Common myeloid progenitor, CD34-positive (primary cell): ENCODE results near the gene TMEM108.

Experiments used
- CTCF ChIA-PET: fragments of 350-600 bp; sonication (Branson Sonifier 250); formaldehyde crosslinking; loops from one replicate; lab custom pipeline; 2021; ENCODE audit warnings: antibody characterized with exemption; lab: Charles Lee
- POLR2A ChIA-PET: fragments of 350-600 bp; sonication (Branson Sonifier 250); formaldehyde crosslinking; loops from one replicate; lab custom pipeline; 2021; ENCODE audit warnings: antibody characterized with exemption; lab: Charles Lee
- DNase-seq, 3 donors: peaks; one replicate each; pipeline versions ENCODE4 v3.0.0 to v3.0.0-alpha.2; 2013
- H3K27ac ChIP-seq, 2 experiments: 1 replicate in 1 of 2; 2 replicates in 1 of 2; pipeline ENCODE4 v1.7.0; 2013; ENCODE audit warnings: inconsistent platforms in 2 of 2, low read length in 2 of 2, mild to moderate bottlenecking in 2 of 2, low read depth in 1 of 2, moderate library complexity in 1 of 2; ENCODE audit not compliant: severe bottlenecking in 2 of 2, insufficient read depth in 1 of 2, poor library complexity in 1 of 2
- H3K27me3 ChIP-seq, 5 experiments: replicated peaks in 2 of 5; 1 replicate in 3 of 5; 2 replicates in 2 of 5; pipeline versions ENCODE4 v1.6.1 to v1.7.0; 2013; ENCODE audit warnings: low read length in 4 of 5, mild to moderate bottlenecking in 2 of 5, moderate library complexity in 2 of 5, inconsistent platforms in 1 of 5; ENCODE audit not compliant: insufficient read depth in 5 of 5, control insufficient read depth in 4 of 5
- H3K36me3 ChIP-seq, 4 experiments: 1 replicate in 2 of 4; 2 replicates in 2 of 4; pipeline versions ENCODE4 v1.6.1 to v1.7.0; 2013; ENCODE audit warnings: low read length in 3 of 4, control low read depth in 1 of 4, mild to moderate bottlenecking in 1 of 4; ENCODE audit not compliant: control insufficient read depth in 4 of 4, insufficient read depth in 4 of 4
- H3K4me1 ChIP-seq, 4 experiments: 1 replicate in 3 of 4; 2 replicates in 1 of 4; pipeline versions ENCODE4 v1.6.1 to v1.7.1; 2013; ENCODE audit warnings: low read length in 3 of 4, mild to moderate bottlenecking in 3 of 4, control low read depth in 1 of 4, inconsistent platforms in 1 of 4, moderate library complexity in 1 of 4; ENCODE audit not compliant: control insufficient read depth in 4 of 4, insufficient read depth in 4 of 4; ENCODE audit errors: control extremely low read depth in 1 of 4
- H3K4me3 ChIP-seq, 7 experiments: 1 replicate in 4 of 7; 2 replicates in 3 of 7; pipeline versions ENCODE4 v1.5.1 to v1.7.0; 2013; ENCODE audit warnings: mild to moderate bottlenecking in 7 of 7, low read length in 6 of 7, moderate library complexity in 6 of 7, inconsistent platforms in 2 of 7, low read depth in 2 of 7, control low read depth in 1 of 7; ENCODE audit not compliant: insufficient read depth in 4 of 7, control insufficient read depth in 1 of 7; ENCODE audit errors: extremely low read depth in 1 of 7
- H3K9me3 ChIP-seq, 5 experiments: 1 replicate in 4 of 5; 2 replicates in 1 of 5; pipeline versions ENCODE4 v1.6.1 to v1.7.1; 2013; ENCODE audit warnings: low read length in 4 of 5, mild to moderate bottlenecking in 2 of 5, inconsistent platforms in 1 of 5, low read depth in 1 of 5, moderate library complexity in 1 of 5; ENCODE audit not compliant: control insufficient read depth in 4 of 5, insufficient read depth in 2 of 5; ENCODE audit errors: control extremely low read depth in 1 of 5
- WGBS: methylation state at CpG from one replicate; pipeline ENCODE4 v1.1.5; 2013; ENCODE audit not compliant: insufficient coverage; 5-methylcytosine and 5-hydroxymethylcytosine counted together

Gene TMEM108

GRCh38 chr3:133206921-133207320 lies 168.7 kb downstream of the TMEM108 start:
- CTCF ChIA-PET = interaction anchor here (1.2 kb wide), 2 partner anchors 10 to 165 kb away, joined by 4 read pairs; no protein-coding TSS in a partner anchor
- H3K27me3 ChIP-seq = peaks cover 0 to 5% (median 0%) of the 10 kb centered on the region in 5 experiments
- no peak overlapping the region for H3K27ac ChIP-seq
- H3K4me3 ChIP-seq = no peak overlapping the region
- peaks cover 0 to 3% (median 0%) of the 10 kb centered on the region in 5 experiments for H3K9me3 ChIP-seq
- no peak for DNase-seq
- WGBS = 78% methylated on average over 5 of the region's 5 CpGs
- H3K4me1 ChIP-seq = peaks cover 13 to 29% (median 28%) of the 10 kb centered on the region in 4 experiments
- POLR2A ChIA-PET = no interaction called here
- no peaks in the 10 kb centered on the region for H3K36me3 ChIP-seq

GRCh38 chr3:133208184-133208583 lies 170.0 kb downstream of the TMEM108 start:
- DNase-seq = no peak
- Histone ChIP-seq H3K4me3 (no peak overlapping the region), H3K9me3 (peaks cover 0 to 3% (median 0%) of the 10 kb centered on the region in 5 experiments), H3K27ac (no peak overlapping the region), H3K27me3 (peaks cover 0 to 5% (median 0%) of the 10 kb centered on the region in 5 experiments), H3K36me3 (no peaks in the 10 kb centered on the region), H3K4me1 (peaks cover 18 to 36% (median 36%) of the 10 kb centered on the region in 4 experiments)
- CTCF ChIA-PET = interaction anchor here (0.7 to 1.2 kb wide), 2 partner anchors 14 to 174 kb away, joined by 3 to 5 read pairs; no protein-coding TSS in a partner anchor
- POLR2A ChIA-PET = no interaction called here
- 100% methylated on average over 1 of the region's 1 CpG for WGBS

GRCh38 chr3:133209871-133210550 lies 171.8 kb downstream of the TMEM108 start:
- peaks cover 0 to 5% (median 0%) of the 10 kb centered on the region in 5 experiments for H3K27me3 ChIP-seq
- DNase-seq = peak; percentile 56 to 89 (median 82)
- H3K27ac ChIP-seq = no peak overlapping the region
- no peaks in the 10 kb centered on the region for H3K9me3 ChIP-seq
- H3K36me3 ChIP-seq = no peaks in the 10 kb centered on the region
- CTCF ChIA-PET = interaction anchor here (1.2 to 1.4 kb wide), 2 partner anchors 28 to 86 kb away, joined by 3 to 5 read pairs; no protein-coding TSS in a partner anchor
- peaks cover 18 to 36% (median 36%) of the 10 kb centered on the region in 4 experiments for H3K4me1 ChIP-seq
- H3K4me3 ChIP-seq = peak overlapping the region in 1 of 7 experiments; percentile 9
- POLR2A ChIA-PET = no interaction called here
- WGBS = no CpG with 5 or more reads among the region's 1 CpG

- Histone ChIP-seq H3K4me1 (peaks cover 18 to 36% (median 36%) of the 10 kb centered on the region in 4 experiments), H3K36me3 (no peaks in the 10 kb centered on the region), H3K27me3 (peaks cover 0 to 5% (median 0%) of the 10 kb centered on the region in 5 experiments), H3K9me3 (no peaks in the 10 kb centered on the region), H3K27ac (no peak overlapping the region), H3K4me3 (no peak overlapping the region)
- POLR2A ChIA-PET = no interaction called here
- CTCF ChIA-PET = interaction anchor here (1.2 to 1.4 kb wide), 2 partner anchors 29 to 86 kb away, joined by 3 to 5 read pairs; no protein-coding TSS in a partner anchor
- DNase-seq = peak in 1 of 3 donors; percentile 14
- WGBS = no CpG with 5 or more reads among the region's 4 CpGs
Observed at GRCh38 chr3:133210656-133211055, 172.5 kb downstream of the TMEM108 start.

GRCh38 chr3:133211449-133211848 lies 173.3 kb downstream of the TMEM108 start:
- Histone ChIP-seq H3K9me3 (no peaks in the 10 kb centered on the region), H3K27ac (no peak overlapping the region), H3K36me3 (no peaks in the 10 kb centered on the region), H3K27me3 (peaks cover 0 to 5% (median 0%) of the 10 kb centered on the region in 5 experiments), H3K4me1 (peaks cover 18 to 36% (median 36%) of the 10 kb centered on the region in 4 experiments), H3K4me3 (no peak overlapping the region)
- CTCF ChIA-PET = no interaction called here
- POLR2A ChIA-PET = no interaction called here
- WGBS = 0% methylated on average over 2 of the region's 2 CpGs
- peak; percentile 70 to 92 (median 89) for DNase-seq

- Histone ChIP-seq H3K36me3 (no peaks in the 10 kb centered on the region), H3K9me3 (peaks cover 0 to 3% (median 0%) of the 10 kb centered on the region in 5 experiments), H3K4me1 (peaks cover 18 to 36% (median 36%) of the 10 kb centered on the region in 4 experiments), H3K27me3 (peaks cover 0 to 3% (median 0%) of the 10 kb centered on the region in 5 experiments), H3K4me3 (no peak overlapping the region), H3K27ac (no peak overlapping the region)
- DNase-seq = no peak
- ChIA-PET CTCF (no interaction called here), POLR2A (no interaction called here)
Observed at GRCh38 chr3:133211856-133212255, 173.7 kb downstream of the TMEM108 start.

GRCh38 chr3:133213937-133214336 lies 175.7 kb downstream of the TMEM108 start:
- 100% methylated on average over 2 of the region's 2 CpGs for WGBS
- H3K9me3 ChIP-seq = peaks cover 0 to 10% (median 0%) of the 10 kb centered on the region in 5 experiments
- POLR2A ChIA-PET = no interaction called here
- DNase-seq = no peak
- CTCF ChIA-PET = interaction anchor here (1.1 kb wide), 1 partner anchor 172 kb away, joined by 3 read pairs; no protein-coding TSS in a partner anchor
- no peak overlapping the region for H3K4me3 ChIP-seq
- H3K4me1 ChIP-seq = peaks cover 18 to 36% (median 36%) of the 10 kb centered on the region in 4 experiments
- no peak overlapping the region for H3K27ac ChIP-seq
- H3K36me3 ChIP-seq = no peaks in the 10 kb centered on the region
- no peaks in the 10 kb centered on the region for H3K27me3 ChIP-seq
